ENCODE measurements around the gene AGR2. TPM values are rescaled to one million over a fixed set of nuclear protein-coding genes. Genes with fewer than 3 reads are reported as not detected.
"Not testable (repeated sequence)": the region's sequence is repeated elsewhere in the genome, so short reads cannot be mapped to it uniquely, and the experiment has no call there.

Gene AGR2
- total RNA-seq: not detected

DNA sequence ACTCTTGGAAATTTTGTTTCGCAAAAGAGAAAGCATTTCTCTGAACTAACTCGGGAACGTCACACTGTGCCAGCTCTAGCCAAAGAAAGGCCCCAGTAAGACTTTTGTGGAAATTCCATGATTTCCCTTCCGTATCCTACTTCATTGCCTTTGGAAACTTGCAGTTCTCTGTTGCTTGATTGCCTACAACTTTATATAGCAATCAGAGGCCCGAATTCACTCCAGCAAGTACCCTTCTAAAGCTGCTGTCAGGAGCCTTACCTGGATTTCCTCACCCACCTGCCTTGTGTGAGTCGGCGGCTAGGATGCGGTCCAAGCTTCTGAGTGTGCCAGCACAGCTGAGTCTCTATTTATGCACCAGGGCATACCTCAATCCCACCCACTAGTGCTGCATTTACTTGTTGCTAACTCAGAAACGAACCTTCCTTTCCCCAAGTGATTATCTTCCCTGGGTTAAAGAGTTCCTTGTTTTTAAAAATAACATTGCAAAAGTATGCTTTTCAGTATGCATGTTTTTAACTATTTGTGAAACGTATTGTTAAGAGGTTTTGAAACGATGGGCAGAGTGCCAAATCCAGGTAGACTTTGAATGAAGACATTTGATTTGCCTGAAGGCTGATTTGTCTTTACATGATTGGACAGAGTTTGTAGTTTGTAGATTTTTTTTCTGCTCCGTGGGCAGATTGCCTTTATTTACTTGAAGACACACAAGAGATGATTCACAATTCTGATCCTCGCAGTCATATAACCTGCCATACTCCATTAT, at the start of gene AGR2:
TSS of gene AGR2 (minus strand) at position 326 of the 766 bp plus-strand sequence. CDS start 3,203 bp downstream, outside the sequence.
- Histone ChIP-seq H3K27me3 (no peaks in the 10 kb centered on the region), H3K27ac (no peak within 1 kb of the TSS), H3K36me3 (no peaks in the 10 kb centered on the region), H3K4me1 (no peaks in the 10 kb centered on the region), H3K4me3 (no peak within 1 kb of the TSS), H3K9me3 (no peaks in the 10 kb centered on the region)
- WGBS, 2 donors: 72 to 73% methylated on average over 13 of the region's 13 CpGs
- DNase-seq (ENCODE audit: low spot score in 2 of 2): no peak
- TF ChIP-seq EP300 (IDR thresholded peaks at IDR 0.05): no peak
- no peak for TF ChIP-seq CTCF (IDR thresholded peaks at IDR 0.05)
- no peak for TF ChIP-seq POLR2A (IDR thresholded peaks at IDR 0.05)

- H3K36me3 ChIP-seq, H3K4me1 ChIP-seq: not testable (repeated sequence)
Observed at GRCh38 chr7:16853189-16853588, 48.4 kb upstream of the AGR2 start.

DNA sequence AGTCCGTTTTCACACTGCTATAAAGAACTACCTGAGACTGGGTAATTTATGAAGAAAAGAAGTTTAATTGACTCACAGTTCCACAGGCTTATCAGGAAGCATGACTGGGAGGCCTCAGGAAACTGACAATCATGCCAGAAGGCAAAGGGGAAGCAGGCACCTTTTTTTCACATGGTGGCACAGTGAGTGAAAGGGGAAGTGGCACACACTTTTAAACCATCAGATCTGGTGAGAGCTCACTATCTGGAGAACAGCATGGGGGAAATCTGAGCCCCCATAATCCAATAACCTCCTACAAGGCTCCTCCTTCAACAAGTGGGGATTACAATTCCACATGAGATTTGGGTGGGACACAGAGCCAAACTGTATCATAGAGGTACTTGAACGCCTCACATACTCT, 47.0 kb upstream of the AGR2 start:
- no peak for DNase-seq (ENCODE audit: low spot score in 2 of 2)
- Histone ChIP-seq H3K36me3 (no peaks in the 10 kb centered on the region), H3K9me3 (peaks cover 0 to 6% (median 0%) of the 10 kb centered on the region in 4 donors), H3K4me3 (no peak overlapping the region), H3K4me1 (no peaks in the 10 kb centered on the region), H3K27ac (no peak overlapping the region), H3K27me3 (no peaks in the 10 kb centered on the region)
- no peak for TF ChIP-seq CTCF (IDR thresholded peaks at IDR 0.05)
- peak in 1 of 2 donors; percentile 35 for TF ChIP-seq EP300 (IDR thresholded peaks at IDR 0.05)
- WGBS, 2 donors: 41 to 49% methylated on average over 2 of the region's 2 CpGs

More at GRCh38 chr7:16853189-16853588, 48.4 kb upstream of the AGR2 start:
- H3K9me3 ChIP-seq; DNase-seq (ENCODE audit: low spot score in 2 of 2); H3K27me3 ChIP-seq; H3K27ac ChIP-seq; H3K4me3 ChIP-seq: not testable (repeated sequence)
- WGBS, 2 donors: 93 to 96% methylated on average over 11 of the region's 11 CpGs

DNA sequence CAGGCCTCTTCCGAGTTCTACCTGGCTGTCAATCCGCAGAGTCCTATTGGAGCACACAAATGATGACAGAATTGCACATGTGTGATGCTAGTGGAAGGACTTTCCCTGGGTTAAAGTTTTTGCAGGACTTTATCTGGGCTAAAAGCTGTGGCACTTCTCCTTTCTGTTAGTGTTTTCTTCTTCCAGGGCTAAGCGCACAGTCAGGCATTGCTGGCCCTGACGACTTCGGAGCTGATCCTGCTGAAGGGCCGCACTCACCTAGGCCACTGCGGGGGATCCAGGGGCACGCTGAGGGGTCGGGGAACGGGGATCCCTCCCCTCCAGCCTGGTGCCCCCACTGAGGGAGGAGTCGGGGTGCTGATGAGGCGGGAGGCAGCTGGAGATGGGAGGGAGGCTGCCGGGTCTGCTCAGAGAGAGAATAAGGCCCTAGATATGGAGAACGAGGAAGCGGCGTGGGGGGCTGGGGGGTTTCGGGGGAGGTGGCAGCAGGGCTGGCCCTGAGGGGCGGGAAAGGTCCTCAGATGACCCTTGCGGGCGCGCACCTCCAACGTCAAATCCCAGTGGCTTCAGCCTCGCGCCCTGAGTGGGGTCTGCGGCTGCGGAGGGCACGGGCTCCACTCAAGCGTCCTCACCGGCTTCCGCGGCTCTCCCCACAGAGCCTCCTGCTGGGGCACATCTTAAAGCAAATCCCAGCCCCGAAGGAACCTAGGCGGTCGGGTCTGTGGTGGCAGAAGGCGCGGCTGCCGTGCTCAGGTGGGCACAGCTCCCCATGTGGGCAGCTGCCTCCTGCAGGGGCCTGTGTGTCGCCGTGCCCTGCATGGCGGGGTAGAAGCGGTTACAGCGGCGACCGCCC, 46.0 kb upstream of the AGR2 start:
- no peaks in the 10 kb centered on the region for H3K36me3 ChIP-seq
- TF ChIP-seq CTCF (IDR thresholded peaks at IDR 0.05) (no peak), EP300 (IDR thresholded peaks at IDR 0.05) (no peak), POLR2A (IDR thresholded peaks at IDR 0.05) (no peak)
- peaks cover 0 to 6% (median 0%) of the 10 kb centered on the region in 4 donors for H3K9me3 ChIP-seq
- peak overlapping the region in 1 of 4 donors; percentile 23 for H3K4me3 ChIP-seq
- no peaks in the 10 kb centered on the region for H3K27me3 ChIP-seq
- H3K27ac ChIP-seq: no peak overlapping the region
- no peak for DNase-seq (ENCODE audit: low spot score in 2 of 2)
- peaks cover 0 to 7% (median 0%) of the 10 kb centered on the region in 4 donors for H3K4me1 ChIP-seq
- WGBS, 2 donors: 66 to 89% methylated on average over 44 of the region's 44 CpGs

GRCh38 chr7:16849296-16850148, 44.7 kb upstream of the AGR2 start:
- TF ChIP-seq CTCF (IDR thresholded peaks at IDR 0.05): no peak
- no peak for TF ChIP-seq EP300 (IDR thresholded peaks at IDR 0.05)
- TF ChIP-seq POLR2A (IDR thresholded peaks at IDR 0.05): no peak
- H3K27me3 ChIP-seq: no peaks in the 10 kb centered on the region
- H3K27ac ChIP-seq: no peak overlapping the region
- DNase-seq (ENCODE audit: low spot score in 2 of 2): no peak
- H3K36me3 ChIP-seq: no peaks in the 10 kb centered on the region
- 90 to 92% methylated on average over 12 of the region's 12 CpGs for WGBS, 2 donors
- H3K9me3 ChIP-seq: peaks cover 0 to 6% (median 0%) of the 10 kb centered on the region in 4 donors
- H3K4me3 ChIP-seq: no peak overlapping the region
- H3K4me1 ChIP-seq: peaks cover 0 to 7% (median 0%) of the 10 kb centered on the region in 4 donors

Measured in tibial nerve (tissue), 4 donors.